HCT116 (cell line): ENCODE results near the gene CEACAM6. TPM values are rescaled to one million over a fixed set of nuclear protein-coding genes. Genes with fewer than 3 reads are reported as not detected.

Experiments
- ATAC-seq: fragments of 200-7000 bp; cut with Tn5 transposase; 2 replicates; pipeline ENCODE4 v1.9.1; 2020; ENCODE audit warnings: mild to moderate bottlenecking, moderate library complexity
- BruUV-seq: library from RNA; stranded (reverse); fragments of 400-500 nt; replicated peaks from 2 replicates; lab custom pipeline; 2021; lab: Mats Ljungman, UMichigan
- CTCF ChIA-PET: fragments of 300-600 bp; sonication (Branson Sonifier 250); formaldehyde crosslinking; loops from one replicate; lab custom pipeline; 2021; ENCODE audit warnings: antibody characterized with exemption; lab: Charles Lee
- POLR2A ChIA-PET: fragments of 300-600, 350-600 bp; sonication (Branson Sonifier 250); formaldehyde crosslinking; loops from one replicate; lab custom pipeline; 2021; ENCODE audit warnings: antibody characterized with exemption; lab: Charles Lee
- RAD21 ChIA-PET, 2 experiments: fragments of 300-600 bp; sonication (Branson Sonifier 250); formaldehyde crosslinking; loops; one replicate each; lab custom pipeline; 2023; ENCODE audit warnings: low total read pairs in 2 of 2; ENCODE audit not compliant: uncharacterized antibody in 2 of 2, unreplicated experiment in 2 of 2, low non-redundant PET in 1 of 2; lab: Charles Lee
- DNase-seq: peaks from one replicate; pipeline ENCODE4 v3.0.0-alpha.2; 2010; ENCODE audit warnings: low read depth, low spot score
- H2AFZ ChIP-seq: fragments of 200-600 bp; shearing (Covaris generic), sonication (generic); 2 replicates; pipeline ENCODE4 v1.6.1; 2017; ENCODE audit warnings: low read depth, mixed run types, mixed read lengths, antibody characterized with exemption, low read length; ENCODE audit not compliant: poor library complexity, severe bottlenecking
- H3K27ac ChIP-seq: 2 replicates; pipeline ENCODE4 v1.5.1; 2012; ENCODE audit warnings: low read depth, low read length
- H3K27me3 ChIP-seq: fragments of 200-600 bp; sonication (generic); 2 replicates; pipeline ENCODE4 v1.6.1; 2016; ENCODE audit warnings: mixed run types, low read length, mixed read lengths; ENCODE audit not compliant: insufficient read depth
- H3K36me3 ChIP-seq, 2 experiments: fragments of 200-500 bp in 1 of 2; fragments of 200-600 bp in 1 of 2; sonication (Bioruptor generic) in 1 of 2; sonication (generic) in 1 of 2; 2 replicates each; pipeline versions ENCODE4 v1.5.1 to v1.6.1; 2014 to 2016; ENCODE audit warnings: low read length in 2 of 2, inconsistent platforms in 1 of 2, mixed read lengths in 1 of 2, mixed run types in 1 of 2; ENCODE audit not compliant: insufficient read depth in 2 of 2, control insufficient read depth in 1 of 2
- H3K4me1 ChIP-seq, 2 experiments: fragments of 200-600 bp in 1 of 2; sonication (generic) in 1 of 2; 2 replicates each; pipeline versions ENCODE4 v1.5.1 to v1.6.1; 2012 to 2017; ENCODE audit warnings: low read length in 2 of 2, inconsistent platforms in 1 of 2, mild to moderate bottlenecking in 1 of 2, mixed read lengths in 1 of 2, mixed run types in 1 of 2, moderate library complexity in 1 of 2; ENCODE audit not compliant: insufficient read depth in 2 of 2, control insufficient read depth in 1 of 2
- H3K4me2 ChIP-seq: fragments of 200-600 bp; sonication (generic); 2 replicates; pipeline ENCODE4 v1.6.1; 2017; ENCODE audit warnings: mixed run types, low read length, mixed read lengths
- H3K4me3 ChIP-seq, 2 experiments: fragments of 200-600 bp in 1 of 2; sonication (generic) in 1 of 2; replicated peaks in 1 of 2; 2 replicates each; pipeline ENCODE4 v1.5.1; 2011 to 2016; ENCODE audit warnings: low read length in 2 of 2, control low read depth in 1 of 2, low read depth in 1 of 2, mild to moderate bottlenecking in 1 of 2, mixed read lengths in 1 of 2, mixed run types in 1 of 2
- H3K79me2 ChIP-seq: fragments of 200-600 bp; sonication (generic); 2 replicates; pipeline ENCODE4 v1.6.1; 2017; ENCODE audit warnings: mild to moderate bottlenecking, mixed run types, low read length, moderate library complexity, mixed read lengths; ENCODE audit not compliant: insufficient read depth
- H3K9ac ChIP-seq: fragments of 200-600 bp; sonication (generic); 2 replicates; pipeline ENCODE4 v1.6.1; 2016; ENCODE audit warnings: low read length, mixed read lengths
- H3K9me2 ChIP-seq: fragments of 200-600 bp; sonication (generic), shearing (Covaris generic); 2 replicates; pipeline ENCODE4 v1.6.1; 2017; ENCODE audit warnings: mixed run types, mild to moderate bottlenecking, moderate library complexity; ENCODE audit not compliant: insufficient read depth
- H3K9me3 ChIP-seq, 2 experiments: fragments of 200-500 bp in 1 of 2; fragments of 200-600 bp in 1 of 2; sonication (Bioruptor generic) in 1 of 2; sonication (generic) in 1 of 2; 2 replicates each; pipeline ENCODE4 v1.6.1; 2014 to 2017; ENCODE audit warnings: low read length in 2 of 2, mixed read lengths in 2 of 2, inconsistent platforms in 1 of 2, low read depth in 1 of 2, mild to moderate bottlenecking in 1 of 2, mixed run types in 1 of 2, moderate library complexity in 1 of 2; ENCODE audit not compliant: control insufficient read depth in 1 of 2, insufficient read depth in 1 of 2
- H4K20me1 ChIP-seq: fragments of 200-600 bp; sonication (generic), shearing (Covaris generic); 2 replicates; pipeline ENCODE4 v1.6.1; 2017; ENCODE audit warnings: mixed run types, mild to moderate bottlenecking, moderate library complexity; ENCODE audit not compliant: insufficient read depth
- ATF3 ChIP-seq: IDR thresholded peaks from 2 replicates; pipeline ENCODE4 v1.6.1; 2012
- EGR1 ChIP-seq: IDR thresholded peaks from 2 replicates; pipeline ENCODE4 v1.6.1; 2012; ENCODE audit warnings: low read depth
- EZH2 ChIP-seq: fragments of 200-600 bp; sonication (generic); IDR thresholded peaks from 2 replicates; pipeline ENCODE4 v1.6.1; 2017; ENCODE audit warnings: antibody characterized with exemption, mixed run types
- JUND ChIP-seq: IDR thresholded peaks from 2 replicates; pipeline ENCODE4 v1.6.1; 2012
- SIN3A ChIP-seq: IDR thresholded peaks from 2 replicates; pipeline ENCODE4 v1.6.1; 2012; ENCODE audit warnings: low read depth
- ZFX ChIP-seq: fragments of 450-650 bp; IDR thresholded peaks from 2 replicates; pipeline ENCODE4 v1.6.1; 2017
- intact Hi-C: fragments of 100-400 bp; cut with micrococcal nuclease; formaldehyde crosslinking; loops from 2 replicates; pipeline ENCODE4 v1.10.0; 2022
- total RNA-seq: library from RNA; stranded (reverse); gene quantifications from one replicate; pipeline ENCODE4 v1.2.1, GENCODE V29; 2021; ENCODE audit not compliant: unreplicated experiment
- TF ChIP-seq, protein P1 (sequence below), 3 experiments: fragments of 200-600 bp in 1 of 3; sonication (generic) in 1 of 3; IDR thresholded peaks in 2 of 3; conservative IDR thresholded peaks in 1 of 3; 2 replicates each; pipeline ENCODE4 v1.5.1; 2012 to 2017; ENCODE audit warnings: low read depth in 2 of 3, low read length in 2 of 3, antibody characterized with exemption in 1 of 3, borderline replicate concordance in 1 of 3, control low read depth in 1 of 3, mild to moderate bottlenecking in 1 of 3, mixed read lengths in 1 of 3, mixed run types in 1 of 3, moderate library complexity in 1 of 3; ENCODE audit not compliant: insufficient read depth in 1 of 3

Gene CEACAM6
- total RNA-seq, 1 experiment from 2014 or later: 0.59 TPM

DNA sequence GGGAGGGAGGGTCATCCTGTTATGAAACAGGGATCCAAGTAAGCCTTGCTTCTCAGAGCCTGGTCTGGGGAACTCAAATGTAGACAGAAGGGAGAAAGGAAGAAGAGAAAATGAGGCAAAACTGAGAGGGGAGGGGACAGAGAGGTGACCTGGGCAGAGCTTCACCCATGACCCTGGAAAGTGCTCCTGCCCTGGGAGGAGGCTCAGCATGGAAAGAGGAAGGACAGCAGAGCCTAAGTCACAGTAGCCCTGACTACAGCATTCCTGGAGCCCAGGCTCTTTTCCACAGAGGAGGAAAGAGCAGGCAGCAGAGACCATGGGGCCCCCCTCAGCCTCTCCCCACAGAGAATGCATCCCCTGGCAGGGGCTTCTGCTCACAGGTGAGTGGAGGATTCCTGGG lies 41.0 kb downstream of the CEACAM6 start, which contains the start of gene CEACAM3 (continued):
- TF ChIP-seq ATF3 (no peak), JUND (no peak)

DNA sequence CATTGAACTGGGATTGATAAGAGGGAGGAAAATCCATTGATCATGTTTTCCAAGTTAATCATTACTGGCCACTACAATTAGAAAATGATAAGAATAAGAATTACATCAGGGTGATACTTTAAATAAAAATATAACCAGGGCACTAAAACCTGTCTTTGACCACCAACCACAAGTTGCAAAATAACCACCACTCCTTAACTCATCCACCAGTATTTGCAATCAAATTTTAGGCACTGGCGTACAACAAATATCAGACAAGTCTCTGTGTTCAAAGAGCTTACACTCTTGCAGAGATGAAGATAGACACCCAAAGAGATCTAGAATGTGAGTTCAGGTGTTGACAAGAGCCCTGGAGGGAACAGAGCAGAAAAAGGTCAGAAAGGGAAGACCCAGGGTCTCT lies 41.6 kb downstream of the CEACAM6 start:
- Histone ChIP-seq H3K79me2 (no peaks in the 10 kb centered on the region), H3K9me2 (no peaks in the 10 kb centered on the region), H2AFZ (no peak overlapping the region), H3K4me3 (no peak overlapping the region), H3K36me3 (no peaks in the 10 kb centered on the region), H3K27me3 (peaks cover 18% of the 10 kb centered on the region; the same call in 1 of the 2 replicates), H3K4me1 (no peaks in the 10 kb centered on the region; a peak in 1 of 4 replicates), H3K27ac (no peak overlapping the region), H3K9me3 (no peaks in the 10 kb centered on the region), H4K20me1 (no peaks in the 10 kb centered on the region), H3K4me2 (no peak overlapping the region), H3K9ac (no peak overlapping the region)
- TF ChIP-seq EGR1 (no peak), ZFX (no peak), SIN3A (no peak)
- CTCF ChIA-PET: no interaction called here
- no TSS peak for BruUV-seq
- RAD21 ChIA-PET: no interaction called here
- intact Hi-C loops: no loop called here
- DNase-seq (no peak), ATAC-seq (no peak)
- POLR2A ChIA-PET: no interaction called here

DNA sequence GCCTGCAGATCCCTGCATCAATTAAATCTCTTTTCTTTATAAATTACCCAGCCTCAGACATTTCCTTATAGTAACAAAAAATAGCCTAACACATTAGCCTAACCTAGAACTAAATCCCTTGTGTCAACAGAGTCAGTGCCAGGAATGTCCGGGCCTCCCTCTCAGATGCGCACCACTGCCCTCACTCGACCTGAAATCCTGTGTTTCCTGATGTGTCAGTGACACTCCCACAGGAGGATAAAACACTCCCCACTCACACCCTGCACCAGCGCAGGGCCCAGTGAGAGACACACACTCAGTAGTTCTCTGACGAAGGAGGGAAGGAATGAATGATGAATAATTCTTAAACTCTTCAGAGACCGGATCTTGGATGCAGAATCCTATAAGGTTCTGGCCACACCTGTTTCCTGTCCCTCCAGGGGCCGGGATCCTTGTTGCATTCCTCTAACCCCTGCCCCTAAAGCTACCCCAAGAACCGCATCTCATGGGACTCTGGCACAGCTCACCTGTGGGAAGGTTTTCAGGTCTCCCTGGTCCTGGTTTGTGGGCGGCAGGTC lies 44.2 kb downstream of the CEACAM6 start:
- Histone ChIP-seq H3K4me1 (no peaks in the 10 kb centered on the region; a peak in 1 of 4 replicates), H3K79me2 (no peaks in the 10 kb centered on the region), H3K27ac (no peak overlapping the region), H3K4me2 (no peak overlapping the region), H3K4me3 (no peak overlapping the region), H3K9me2 (no peaks in the 10 kb centered on the region), H3K27me3 (peaks cover 16% of the 10 kb centered on the region; the same call in 1 of the 2 replicates), H3K9me3 (no peaks in the 10 kb centered on the region), H2AFZ (no peak overlapping the region), H4K20me1 (no peaks in the 10 kb centered on the region), H3K36me3 (no peaks in the 10 kb centered on the region), H3K9ac (no peak overlapping the region)
- TF ChIP-seq EZH2: no peak
- no peak for TF ChIP-seq ZFX
- TF ChIP-seq, protein P1, sequence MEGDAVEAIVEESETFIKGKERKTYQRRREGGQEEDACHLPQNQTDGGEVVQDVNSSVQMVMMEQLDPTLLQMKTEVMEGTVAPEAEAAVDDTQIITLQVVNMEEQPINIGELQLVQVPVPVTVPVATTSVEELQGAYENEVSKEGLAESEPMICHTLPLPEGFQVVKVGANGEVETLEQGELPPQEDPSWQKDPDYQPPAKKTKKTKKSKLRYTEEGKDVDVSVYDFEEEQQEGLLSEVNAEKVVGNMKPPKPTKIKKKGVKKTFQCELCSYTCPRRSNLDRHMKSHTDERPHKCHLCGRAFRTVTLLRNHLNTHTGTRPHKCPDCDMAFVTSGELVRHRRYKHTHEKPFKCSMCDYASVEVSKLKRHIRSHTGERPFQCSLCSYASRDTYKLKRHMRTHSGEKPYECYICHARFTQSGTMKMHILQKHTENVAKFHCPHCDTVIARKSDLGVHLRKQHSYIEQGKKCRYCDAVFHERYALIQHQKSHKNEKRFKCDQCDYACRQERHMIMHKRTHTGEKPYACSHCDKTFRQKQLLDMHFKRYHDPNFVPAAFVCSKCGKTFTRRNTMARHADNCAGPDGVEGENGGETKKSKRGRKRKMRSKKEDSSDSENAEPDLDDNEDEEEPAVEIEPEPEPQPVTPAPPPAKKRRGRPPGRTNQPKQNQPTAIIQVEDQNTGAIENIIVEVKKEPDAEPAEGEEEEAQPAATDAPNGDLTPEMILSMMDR (IDR thresholded peaks at IDR 0.05 in 2 of 3, conservative IDR thresholded peaks at IDR 0.05 in 1 of 3; ENCODE audit: borderline replicate concordance in 1 of 3, insufficient read depth in 1 of 3, low read depth in 2 of 3, low read length in 2 of 3): no peak
- CTCF ChIA-PET: no interaction called here
- POLR2A ChIA-PET: no interaction called here
- ATAC-seq (no peak), DNase-seq (no peak)
- BruUV-seq: no TSS peak
- intact Hi-C loops: no loop called here
- RAD21 ChIA-PET: no interaction called here
